IPS-18c (cell line): ENCODE data around the gene MTHFD1.

Source experiments
- H3K4me3 ChIP-seq: 2 replicates; pipeline ENCODE4 v1.7.0; 2013; ENCODE audit warnings: low read depth, mild to moderate bottlenecking, low read length, moderate library complexity; ENCODE audit not compliant: insufficient read depth
- H3K9me3 ChIP-seq: one replicate; pipeline ENCODE4 v1.6.1; 2013; ENCODE audit warnings: mild to moderate bottlenecking, low read length, moderate library complexity; ENCODE audit not compliant: control insufficient read depth, insufficient read depth

The MTHFD1 gene

DNA sequence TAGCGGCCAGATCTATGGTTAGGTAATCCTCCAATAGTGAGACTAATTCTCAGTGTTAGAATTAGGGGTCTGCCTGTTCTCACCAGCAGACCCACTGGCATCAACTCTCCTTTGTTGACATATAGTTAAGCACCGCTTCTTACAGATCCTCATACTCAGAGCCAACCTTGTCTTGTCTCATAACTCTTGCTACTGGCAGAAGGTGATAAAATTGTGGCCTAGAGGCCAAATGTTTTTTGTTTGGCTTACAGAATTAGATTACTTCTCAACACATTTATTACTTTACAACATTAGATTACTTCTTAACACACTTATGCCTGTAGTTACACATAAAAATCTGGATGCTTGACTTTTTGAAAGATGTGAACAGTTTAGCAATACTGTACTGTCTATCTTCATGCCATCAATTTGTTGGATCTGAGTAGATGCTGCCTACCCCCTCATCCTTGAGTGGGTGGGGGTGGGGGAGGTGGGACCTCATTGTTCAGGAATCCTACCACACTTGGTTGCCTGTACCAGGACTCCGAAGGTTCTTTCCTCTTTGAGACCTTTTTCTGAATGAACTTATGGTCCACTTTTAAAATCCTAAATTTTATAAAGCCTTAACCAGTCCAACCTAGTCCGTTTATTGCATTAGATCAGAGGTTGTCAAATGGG lies 7.0 kb downstream of the MTHFD1 start:
- no peak overlapping the region for H3K4me3 ChIP-seq

DNA sequence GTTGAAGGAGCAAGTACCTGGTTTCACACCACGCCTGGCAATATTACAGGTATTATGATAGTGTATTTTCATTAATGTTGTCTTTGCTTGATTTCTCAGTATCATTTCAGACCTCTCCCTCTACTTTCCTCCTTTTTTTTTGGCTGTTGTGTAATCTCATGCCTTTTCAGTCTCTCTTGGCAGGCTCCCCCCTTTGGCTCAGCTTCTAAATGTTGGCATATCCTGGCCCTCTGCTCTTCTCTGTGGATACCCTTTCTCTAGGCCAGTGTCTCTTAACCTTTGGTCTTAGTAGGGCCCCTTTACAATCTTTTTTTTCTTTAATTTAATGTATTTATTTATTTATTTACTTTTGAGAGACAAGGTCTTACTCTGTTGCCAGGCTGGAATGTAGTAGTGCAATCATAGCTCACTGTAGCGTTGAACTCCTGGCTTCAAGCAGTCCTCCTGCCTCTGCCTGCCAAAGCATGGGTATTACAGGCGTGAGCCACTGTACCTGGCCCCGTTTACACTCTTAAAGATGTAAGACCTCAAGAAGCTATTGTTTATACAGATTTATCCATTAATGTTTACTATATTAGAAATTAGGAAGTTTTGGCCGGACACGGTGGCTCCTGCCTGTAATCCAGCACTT lies 12.8 kb downstream of the MTHFD1 start:
- no peak overlapping the region for H3K4me3 ChIP-seq
- no peaks in the 10 kb centered on the region for H3K9me3 ChIP-seq

More for the DNA sequence above, 7.0 kb downstream of the MTHFD1 start:
- peaks cover 2% of the 10 kb centered on the region for H3K9me3 ChIP-seq

GRCh38 chr14:64401949-64402348 lies 13.8 kb downstream of the MTHFD1 start:
- no peak overlapping the region for H3K4me3 ChIP-seq
- no peaks in the 10 kb centered on the region for H3K9me3 ChIP-seq

- H3K9me3 ChIP-seq, result no peaks in the 10 kb centered on the region
- H3K4me3 ChIP-seq, result no peak overlapping the region
Measured at GRCh38 chr14:64405295-64405694, 17.1 kb downstream of the MTHFD1 start.

DNA sequence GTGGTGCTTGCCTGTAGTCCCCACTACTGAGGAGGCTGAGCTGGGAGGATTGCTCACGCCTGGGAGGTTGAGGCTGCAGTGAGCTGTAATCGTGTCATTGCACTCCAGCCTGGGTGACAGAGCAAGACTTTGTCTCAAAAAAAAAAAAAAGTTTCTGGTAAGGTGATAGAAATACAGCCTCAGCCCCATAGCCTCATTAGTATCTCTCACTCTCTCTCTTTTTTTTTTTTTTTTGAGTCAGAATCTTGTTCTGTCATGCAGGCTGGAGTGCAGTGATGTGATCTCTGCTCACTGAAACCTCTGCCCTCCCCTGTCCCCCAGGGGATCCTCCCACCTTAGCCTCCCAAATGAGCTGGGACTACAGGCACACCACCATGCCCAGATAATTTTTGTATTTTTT lies 19.2 kb downstream of the MTHFD1 start:
- no peaks in the 10 kb centered on the region for H3K9me3 ChIP-seq
- no peak overlapping the region for H3K4me3 ChIP-seq

GRCh38 chr14:64409126-64409920 lies 21.2 kb downstream of the MTHFD1 start:
- Histone ChIP-seq H3K9me3 (no peaks in the 10 kb centered on the region), H3K4me3 (no peak overlapping the region)

DNA sequence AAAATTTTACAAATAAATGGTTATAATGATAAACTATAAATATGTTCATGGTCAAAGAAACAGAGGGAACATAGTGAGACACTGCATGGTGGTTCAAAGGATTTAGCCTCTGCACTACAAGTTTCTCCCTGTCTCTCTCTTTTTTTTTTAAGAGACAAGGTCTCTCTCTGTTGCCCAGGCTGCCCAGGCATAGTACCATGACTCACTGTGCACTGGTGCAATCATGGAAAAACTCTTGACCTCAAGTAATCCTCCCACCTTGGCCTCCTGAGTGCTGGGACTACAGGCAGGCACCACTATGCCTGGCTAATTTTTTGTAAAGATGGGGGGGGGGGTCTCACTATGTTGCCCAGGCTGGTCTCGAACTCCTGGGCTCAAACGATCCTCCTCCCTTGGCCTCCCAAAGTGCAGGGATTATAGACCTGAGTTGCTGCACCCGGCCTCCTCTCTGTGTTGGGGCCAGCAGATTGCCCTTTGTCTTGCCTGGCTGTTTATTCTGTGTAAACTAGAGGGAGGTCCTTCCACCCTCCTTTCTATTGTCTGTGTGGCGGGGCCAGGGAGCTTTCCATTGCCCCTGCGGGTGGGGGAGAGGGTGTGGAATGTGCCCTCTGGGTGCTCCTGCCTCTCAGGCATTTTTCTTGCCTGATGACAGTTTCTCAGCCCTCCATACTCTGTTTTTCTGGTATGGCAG lies 22.1 kb downstream of the MTHFD1 start:
- H3K9me3 ChIP-seq, result no peaks in the 10 kb centered on the region
- H3K4me3 ChIP-seq, result no peak overlapping the region

GRCh38 chr14:64411001-64411400 lies 22.8 kb downstream of the MTHFD1 start:
- no peak overlapping the region for H3K4me3 ChIP-seq
- H3K9me3 ChIP-seq, result no peaks in the 10 kb centered on the region

- Histone ChIP-seq H3K9me3 (no peaks in the 10 kb centered on the region), H3K4me3 (no peak overlapping the region)
Measured at GRCh38 chr14:64412237-64412636, 24.1 kb downstream of the MTHFD1 start.

DNA sequence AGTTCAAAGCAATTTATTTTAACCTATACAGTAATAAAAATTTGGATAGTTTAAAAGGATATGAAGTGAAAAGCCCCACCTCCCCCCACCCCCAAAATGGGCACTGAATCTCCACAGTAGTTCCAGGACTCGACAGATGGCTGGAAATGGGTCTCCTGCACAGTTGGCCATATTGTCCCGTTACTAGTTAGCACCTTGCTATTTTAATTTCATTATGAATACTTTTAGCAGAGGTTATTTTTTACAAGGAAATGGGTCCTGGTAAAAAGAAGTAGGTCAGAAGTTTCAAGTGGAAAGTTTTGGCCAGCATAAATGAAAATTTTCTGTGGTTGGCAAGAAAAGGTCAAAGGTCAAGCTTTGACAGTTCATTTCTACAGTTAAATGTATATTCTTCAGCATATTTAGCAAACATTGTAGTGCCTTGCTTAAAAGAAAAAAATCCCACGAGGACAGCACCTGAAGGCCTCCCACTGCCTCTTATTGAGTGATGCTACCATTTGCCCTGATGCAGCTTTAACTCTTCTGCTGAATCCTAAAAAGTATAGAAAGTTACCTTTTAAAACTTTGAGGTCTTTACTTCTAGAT lies 28.3 kb downstream of the MTHFD1 start:
- no peak overlapping the region for H3K4me3 ChIP-seq
- no peaks in the 10 kb centered on the region for H3K9me3 ChIP-seq

DNA sequence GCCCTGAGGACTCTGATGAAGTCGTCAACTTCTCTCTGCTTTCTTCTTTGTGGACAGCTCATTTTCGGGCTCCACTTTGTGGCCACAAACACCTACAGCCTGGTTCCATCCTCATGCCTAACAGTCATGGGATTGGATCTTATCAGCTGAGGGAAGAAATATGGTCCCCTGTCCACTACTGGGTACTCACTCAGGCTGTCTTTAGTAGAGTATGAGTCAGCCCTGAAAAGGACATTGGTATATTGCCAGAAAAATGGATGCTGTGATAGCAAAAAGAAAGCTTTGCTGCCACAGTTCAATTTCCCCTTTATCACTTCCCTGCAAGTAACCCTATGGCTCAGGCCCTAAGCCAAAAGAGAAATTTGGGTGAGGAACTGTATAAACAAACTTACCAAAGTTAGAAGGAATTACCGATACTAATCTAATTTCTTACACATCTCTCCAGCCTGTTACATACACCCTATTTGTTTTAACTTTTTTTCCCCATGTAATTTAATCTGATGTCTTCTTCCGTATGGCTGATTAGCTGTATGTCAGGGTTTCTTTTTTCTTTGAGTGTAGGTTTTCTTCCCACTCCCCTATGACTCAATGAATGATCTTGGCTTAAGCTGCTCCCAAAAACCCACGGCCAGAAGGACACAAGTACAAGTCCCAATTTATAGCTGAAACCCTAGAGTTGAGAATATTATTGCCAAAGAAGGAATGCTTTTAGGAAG lies 29.1 kb downstream of the MTHFD1 start:
- Histone ChIP-seq H3K9me3 (no peaks in the 10 kb centered on the region), H3K4me3 (no peak overlapping the region)

DNA sequence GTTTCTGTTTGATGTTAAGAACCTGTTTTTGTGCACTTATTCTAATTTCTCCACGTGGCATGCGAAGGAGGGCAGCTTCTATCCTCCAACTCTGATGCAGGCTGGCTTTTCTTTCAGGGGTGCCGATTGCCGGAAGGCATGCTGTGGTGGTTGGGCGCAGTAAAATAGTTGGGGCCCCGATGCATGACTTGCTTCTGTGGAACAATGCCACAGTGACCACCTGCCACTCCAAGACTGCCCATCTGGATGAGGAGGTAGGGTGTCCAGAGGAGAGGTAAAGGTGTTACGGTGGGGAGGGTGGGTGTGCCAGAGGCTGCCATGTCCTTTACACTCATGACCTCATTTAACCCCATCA lies 29.6 kb downstream of the MTHFD1 start:
- Histone ChIP-seq H3K4me3 (no peak overlapping the region), H3K9me3 (no peaks in the 10 kb centered on the region)

- Histone ChIP-seq H3K9me3 (no peaks in the 10 kb centered on the region), H3K4me3 (no peak overlapping the region)
Measured at GRCh38 chr14:64419003-64419402, 30.9 kb downstream of the MTHFD1 start.

GRCh38 chr14:64421166-64421565 lies 33.0 kb downstream of the MTHFD1 start:
- no peaks in the 10 kb centered on the region for H3K9me3 ChIP-seq
- H3K4me3 ChIP-seq, result no peak overlapping the region

- Histone ChIP-seq H3K4me3 (no peak overlapping the region), H3K9me3 (no peaks in the 10 kb centered on the region)
Measured at GRCh38 chr14:64422005-64422404, 33.9 kb downstream of the MTHFD1 start.

GRCh38 chr14:64422756-64423155 lies 34.6 kb downstream of the MTHFD1 start:
- Histone ChIP-seq H3K4me3 (no peak overlapping the region), H3K9me3 (no peaks in the 10 kb centered on the region)

DNA sequence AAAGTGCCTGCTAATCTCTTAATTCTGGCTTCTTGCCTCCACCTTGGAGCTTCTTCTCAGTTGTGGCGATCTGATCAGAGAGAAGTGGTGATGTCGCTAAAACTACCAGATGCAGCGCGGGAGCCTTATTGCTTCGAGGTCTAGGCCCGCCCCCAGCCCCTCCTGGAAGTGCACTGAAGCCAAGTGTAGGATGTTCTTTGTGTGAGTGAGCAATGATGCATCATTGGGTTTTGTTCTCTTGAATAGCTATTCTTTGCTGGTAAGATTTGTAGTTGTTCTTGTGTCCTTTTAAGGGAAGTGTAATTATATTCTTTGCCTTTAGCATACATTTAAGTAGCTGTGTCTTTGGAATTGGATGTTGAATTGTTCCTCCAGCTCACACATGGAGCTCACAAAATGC lies 35.8 kb downstream of the MTHFD1 start:
- Histone ChIP-seq H3K9me3 (no peaks in the 10 kb centered on the region), H3K4me3 (no peak overlapping the region)
